K562 treated with DMSO at 1 percent for 12 hours (cell line): ENCODE measurements around the gene FLYWCH1. TPM values are rescaled to one million over a fixed set of nuclear protein-coding genes. Genes with fewer than 3 reads are reported as not detected.

Source experiments
- total RNA-seq: library from RNA; unstranded; fragments of 300-600 nt; gene quantifications from 2 replicates; pipeline ENCODE4 v1.2.3, GENCODE V29; 2022; ENCODE audit not compliant: insufficient read depth

The FLYWCH1 gene
- 41.5 and 48.1 TPM in 2 replicates for total RNA-seq

GRCh38 chr16:2911638-2912329, at the start of gene FLYWCH1:
TSS of gene FLYWCH1 (plus strand) at chr16:2911931. CDS start at chr16:2929686, 17,755 bp downstream.

GRCh38 chr16:2882650-2883457, 28.9 kb upstream of the FLYWCH1 start, which contains the start of gene FLYWCH2:
TSS of gene FLYWCH2 (plus strand) at chr16:2883215. CDS start at chr16:2896450, 13,235 bp downstream.

GRCh38 chr16:2963723-2964474, 52.2 kb downstream of the FLYWCH1 start, which contains the start of gene KREMEN2:
TSS of gene KREMEN2 (plus strand) at chr16:2964275. CDS start at chr16:2964521, 246 bp downstream.

DNA sequence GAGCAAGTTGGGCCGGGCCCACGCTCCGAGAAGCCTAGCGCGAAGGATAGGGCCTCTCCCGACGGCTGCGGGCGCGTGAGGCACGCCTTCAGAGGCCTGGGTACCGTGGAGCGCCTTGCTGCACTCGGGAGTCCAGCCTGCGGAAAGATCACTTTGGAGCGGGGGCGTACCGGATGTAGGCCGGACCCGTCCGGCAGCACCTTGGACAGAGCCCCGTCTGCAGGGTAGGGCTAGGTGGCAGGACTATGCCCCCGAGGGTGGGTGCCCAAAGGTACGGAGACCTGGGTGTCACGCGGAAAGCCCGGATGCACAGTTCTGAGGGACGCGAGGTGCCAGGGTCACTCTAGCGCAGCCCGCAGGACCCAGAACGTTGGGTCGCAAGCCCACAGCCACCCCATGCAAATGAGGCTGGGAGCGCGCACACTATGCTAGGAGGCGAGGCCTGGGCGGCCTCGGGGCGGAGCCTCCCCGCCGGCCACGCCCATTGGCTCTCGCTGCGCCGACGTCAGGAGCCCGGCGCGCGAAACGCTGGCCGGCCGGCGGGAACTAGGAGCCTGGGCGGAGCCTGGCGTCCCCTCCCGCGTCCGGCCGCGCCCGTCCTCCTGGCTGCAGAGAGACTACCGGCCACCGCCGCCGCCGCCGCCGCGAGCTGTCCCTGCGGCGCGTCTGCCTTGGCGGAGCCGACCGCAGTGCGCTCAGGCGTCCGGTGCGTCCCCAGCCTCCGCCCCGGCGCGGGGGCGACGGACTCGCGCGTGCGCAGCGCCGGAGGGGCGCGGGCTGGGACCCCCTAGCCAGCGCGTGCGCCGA, 57.2 kb downstream of the FLYWCH1 start, which contains the start of gene PAQR4:
Gene PAQR4 (plus strand): TSS at position 611 of the 807 bp plus-strand sequence. CDS start 327 bp downstream, outside the sequence.

GRCh38 chr16:2980227-2981176, 68.8 kb downstream of the FLYWCH1 start, which contains the start of gene PKMYT1:
TSS of gene PKMYT1 (minus strand) at chr16:2980446. CDS start at chr16:2979657, 789 bp downstream.

Other genes with a start within 250 kb of the FLYWCH1 start
- 45.9 and 57.1 TPM in 2 replicates for gene KCTD5, start 229.4 kb upstream of the FLYWCH1 start, total RNA-seq
- gene PRSS27, start 191.7 kb upstream of the FLYWCH1 start, total RNA-seq: 1.0 and 2.4 TPM in 2 replicates
- 211 and 370 TPM in 2 replicates for gene SRRM2, start 159.3 kb upstream of the FLYWCH1 start, total RNA-seq
- gene ELOB, start 134.7 kb upstream of the FLYWCH1 start, total RNA-seq: 243 and 416 TPM in 2 replicates
- not detected in 2 replicates for gene PRSS33, start 124.4 kb upstream of the FLYWCH1 start, total RNA-seq
- not detected in 2 replicates for gene PRSS41, start 113.5 kb upstream of the FLYWCH1 start, total RNA-seq
- gene PRSS21, start 94.7 kb upstream of the FLYWCH1 start, total RNA-seq: 71.2 and 81.6 TPM in 2 replicates
- gene ZG16B, start 81.6 kb upstream of the FLYWCH1 start, total RNA-seq: 1.7 TPM in 1 of 2 replicates, not detected in the other
- gene PRSS22, start 53.8 kb upstream of the FLYWCH1 start, total RNA-seq: not detected in 2 replicates
- 72.2 and 77.6 TPM in 2 replicates for gene FLYWCH2, start 28.7 kb upstream of the FLYWCH1 start, total RNA-seq
- 0.85 TPM in 1 of 2 replicates, not detected in the other for gene KREMEN2, start 52.3 kb downstream of the FLYWCH1 start, total RNA-seq
- 15.8 and 27.8 TPM in 2 replicates for gene PAQR4, start 57.4 kb downstream of the FLYWCH1 start, total RNA-seq
- gene PKMYT1, start 68.5 kb downstream of the FLYWCH1 start, total RNA-seq: 168 and 170 TPM in 2 replicates
- gene CLDN9, start 101.0 kb downstream of the FLYWCH1 start, total RNA-seq: 4.1 and 6.9 TPM in 2 replicates
- gene CLDN6, start 106.3 kb downstream of the FLYWCH1 start, total RNA-seq: not detected in 2 replicates
- 33.0 and 33.7 TPM in 2 replicates for gene TNFRSF12A, start 108.4 kb downstream of the FLYWCH1 start, total RNA-seq
- 26.3 and 32.4 TPM in 2 replicates for gene HCFC1R1, start 112.0 kb downstream of the FLYWCH1 start, total RNA-seq
- gene THOC6, start 112.1 kb downstream of the FLYWCH1 start, total RNA-seq: 32.1 and 41.7 TPM in 2 replicates
- not detected in 2 replicates for gene BICDL2, start 125.0 kb downstream of the FLYWCH1 start, total RNA-seq
- not detected in 2 replicates for gene MMP25, start 134.6 kb downstream of the FLYWCH1 start, total RNA-seq
- gene IL32, start 153.7 kb downstream of the FLYWCH1 start, total RNA-seq: 10.0 and 14.9 TPM in 2 replicates
- not detected in 2 replicates for gene ZSCAN10, start 187.4 kb downstream of the FLYWCH1 start, total RNA-seq
- gene ZNF205, start 200.7 kb downstream of the FLYWCH1 start, total RNA-seq: 22.5 and 22.7 TPM in 2 replicates
- 10.6 and 22.0 TPM in 2 replicates for gene ZNF213, start 223.1 kb downstream of the FLYWCH1 start, total RNA-seq